Measurements from ENCODE around the gene NELFCD.

The NELFCD gene

GRCh38 chr20:58994390-58995159, 13.5 kb downstream of the NELFCD start:
- DNase-seq (ENCODE audit: low read depth in 2 of 2) = no peak

DNA sequence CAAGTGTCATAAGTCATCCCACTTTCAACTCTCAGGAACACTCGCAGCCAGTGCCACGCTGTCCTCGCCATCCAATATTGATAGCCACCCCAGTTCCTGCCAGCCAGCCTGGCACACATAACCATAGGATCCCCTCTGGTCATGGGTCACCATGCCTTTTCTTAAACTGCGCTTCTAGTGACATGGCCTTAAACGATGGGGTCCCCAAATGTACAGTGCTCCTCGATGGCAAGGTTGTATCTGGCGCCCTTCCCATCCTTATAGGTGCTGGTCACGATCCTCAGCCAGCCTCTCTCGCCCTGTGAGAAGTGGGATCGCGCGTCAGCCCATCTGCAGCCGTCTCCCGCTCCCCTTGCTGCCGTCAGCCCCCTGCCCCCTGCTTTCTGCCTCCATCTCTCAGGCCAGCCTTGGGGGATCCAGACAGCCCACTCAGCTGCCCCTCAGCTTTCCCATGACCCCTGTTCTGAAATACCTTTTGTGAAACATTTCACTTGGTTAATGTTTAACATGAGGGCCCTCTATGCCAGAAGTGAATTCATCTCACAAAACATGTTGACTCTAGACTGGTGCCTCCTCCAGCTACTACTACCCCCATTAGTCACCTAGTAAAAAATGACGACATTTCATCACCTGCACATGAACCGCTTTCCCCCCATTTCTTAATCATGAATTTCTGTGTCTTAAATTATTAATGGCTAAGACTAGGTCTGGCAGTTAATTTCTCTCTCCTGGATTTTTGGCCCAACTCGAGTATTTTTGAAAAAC, 14.6 kb downstream of the NELFCD start:
- no peak for DNase-seq (ENCODE audit: low read depth in 2 of 2)

GRCh38 chr20:58996226-58996611, 15.2 kb downstream of the NELFCD start:
- DNase-seq (ENCODE audit: low read depth in 2 of 2) = no peak

GRCh38 chr20:58997141-58997770, 16.2 kb downstream of the NELFCD start:
- no peak for DNase-seq (ENCODE audit: low read depth in 2 of 2)

DNA sequence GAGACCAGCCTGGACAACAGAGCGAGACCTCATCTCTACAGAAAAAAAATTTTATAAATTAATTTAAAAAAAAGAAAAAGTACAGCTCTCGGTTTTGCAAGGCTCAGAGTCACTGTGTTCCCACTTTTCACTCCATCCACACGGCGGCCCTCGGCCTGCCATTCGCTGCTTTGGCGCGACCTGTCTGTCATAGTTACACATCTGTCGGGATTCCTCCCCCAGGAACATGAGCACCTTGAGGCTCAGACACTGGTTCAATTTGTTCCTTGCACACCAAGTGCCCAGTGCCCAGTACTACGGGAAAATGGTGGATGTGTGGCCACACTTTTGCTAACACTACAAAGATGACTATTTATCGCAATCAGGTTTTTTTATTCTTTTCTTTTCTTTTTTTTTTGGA, 17.6 kb downstream of the NELFCD start:
- no peak for DNase-seq (ENCODE audit: low read depth in 2 of 2)

GRCh38 chr20:59000326-59000725, 19.3 kb downstream of the NELFCD start:
- DNase-seq (ENCODE audit: low read depth in 2 of 2) = no peak

DNA sequence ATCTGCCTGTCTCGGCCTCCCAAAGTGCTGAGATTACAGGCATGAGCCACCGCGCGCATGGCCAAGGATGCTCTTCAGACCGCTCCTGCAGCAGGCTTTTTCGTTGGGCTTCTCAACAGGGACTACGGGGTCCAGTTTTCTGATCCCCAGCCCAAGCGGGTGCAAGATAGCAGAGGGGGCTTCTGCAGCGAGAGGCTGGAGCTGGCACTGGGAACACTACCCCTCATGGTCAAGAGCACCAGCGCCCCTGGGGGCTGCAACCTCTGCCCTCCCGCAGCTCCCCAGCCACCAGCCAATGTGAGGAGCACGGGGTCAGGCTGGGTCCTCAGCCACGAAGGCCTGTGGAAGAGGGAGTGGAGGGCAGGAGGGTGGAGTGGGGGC, 20.0 kb downstream of the NELFCD start:
- DNase-seq (ENCODE audit: low read depth in 2 of 2) = no peak

DNA sequence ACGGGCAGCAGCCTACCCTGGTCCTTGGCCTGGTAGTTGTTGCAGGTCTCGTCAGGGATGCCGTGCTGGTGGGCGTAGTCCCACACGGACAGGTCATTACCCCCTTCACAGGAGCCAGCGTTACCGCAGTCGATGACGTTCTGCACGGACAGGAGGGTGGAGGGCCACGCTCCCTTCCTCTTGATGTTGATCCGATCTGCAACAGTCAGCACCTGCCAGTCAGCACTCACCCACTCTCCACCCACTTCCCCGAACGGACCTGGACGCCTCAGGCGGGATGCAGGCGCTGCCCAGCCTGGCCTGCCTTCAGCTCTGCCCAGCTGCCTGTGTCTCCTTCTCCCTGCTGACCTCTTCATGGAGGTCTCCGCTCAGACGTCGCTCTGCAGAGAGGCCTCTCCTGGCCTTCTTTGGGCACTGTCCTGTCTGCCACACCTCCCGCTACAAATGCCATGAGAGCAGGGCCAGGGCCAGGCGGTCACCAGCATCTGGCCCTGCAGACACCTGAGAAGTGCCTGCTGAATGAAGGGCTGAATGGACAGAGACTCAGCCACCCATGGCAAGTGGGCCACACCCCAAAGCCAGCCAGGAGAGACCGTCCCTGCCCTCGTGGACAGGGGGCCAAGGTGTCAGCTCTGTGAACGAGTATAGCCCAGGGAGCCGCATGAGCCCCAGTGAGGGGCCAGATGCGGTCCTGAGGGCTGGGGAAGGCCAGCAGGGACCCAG, 20.6 kb downstream of the NELFCD start:
- no peak for DNase-seq (ENCODE audit: low read depth in 2 of 2)

DNA sequence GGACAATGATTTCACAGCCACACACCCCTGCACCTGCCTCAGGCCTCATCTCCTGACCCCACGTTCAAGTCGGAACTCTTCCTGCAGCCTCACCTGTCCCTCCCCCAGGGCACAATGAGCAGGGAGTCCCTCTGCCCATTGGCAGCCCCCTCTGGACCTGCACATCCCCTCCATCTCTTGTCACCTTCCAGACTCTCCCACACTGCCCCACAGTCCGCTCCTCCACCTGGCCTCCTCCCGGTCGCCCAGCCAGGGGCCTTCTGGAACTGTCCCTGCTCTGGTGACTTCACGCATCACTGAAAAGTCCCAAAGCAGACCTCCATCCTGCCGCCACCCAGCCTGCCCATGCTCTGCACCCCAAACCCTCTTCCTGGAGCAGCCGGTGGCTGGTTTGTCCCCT, 21.3 kb downstream of the NELFCD start:
- no peak for DNase-seq (ENCODE audit: low read depth in 2 of 2)

GRCh38 chr20:59002874-59003399, 21.9 kb downstream of the NELFCD start:
- no peak for DNase-seq (ENCODE audit: low read depth in 2 of 2)

DNA sequence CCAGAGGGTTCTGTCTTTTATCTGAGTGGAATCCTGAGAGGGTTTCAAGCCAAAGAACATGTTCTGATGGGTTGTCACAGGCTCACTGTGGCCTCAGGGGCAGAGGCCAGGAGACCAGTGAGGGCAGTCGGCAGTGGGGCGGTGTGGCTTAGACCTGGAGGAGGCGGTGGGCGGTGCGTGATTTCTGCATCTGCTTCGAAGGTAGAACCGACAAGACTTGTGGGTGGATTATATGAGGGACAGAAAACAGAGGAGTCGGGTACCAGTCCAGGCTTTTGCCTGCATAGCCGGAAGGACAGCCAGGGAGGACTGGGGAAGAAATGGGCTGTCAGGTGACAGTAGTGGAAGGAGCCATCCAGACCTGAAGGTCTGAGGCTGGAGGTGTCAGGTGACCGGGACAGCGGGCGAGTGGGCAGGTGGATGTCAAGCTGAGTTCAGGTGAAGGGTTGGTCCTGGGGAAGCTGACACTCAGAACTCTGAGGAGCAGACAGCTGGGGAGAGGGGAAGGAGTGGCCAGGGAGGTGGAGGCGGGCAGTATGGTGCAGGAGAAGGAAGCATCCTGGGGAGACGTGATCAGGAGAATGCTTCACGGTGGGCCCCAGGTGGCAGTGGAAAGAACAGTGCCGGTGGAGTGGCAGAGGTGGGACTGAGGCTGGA, 22.9 kb downstream of the NELFCD start:
- DNase-seq (ENCODE audit: low read depth in 2 of 2) = no peak

- no peak for DNase-seq (ENCODE audit: low read depth in 2 of 2)
These were observed 23.4 kb downstream of the NELFCD start for GRCh38 chr20:59004493-59004762.

DNA sequence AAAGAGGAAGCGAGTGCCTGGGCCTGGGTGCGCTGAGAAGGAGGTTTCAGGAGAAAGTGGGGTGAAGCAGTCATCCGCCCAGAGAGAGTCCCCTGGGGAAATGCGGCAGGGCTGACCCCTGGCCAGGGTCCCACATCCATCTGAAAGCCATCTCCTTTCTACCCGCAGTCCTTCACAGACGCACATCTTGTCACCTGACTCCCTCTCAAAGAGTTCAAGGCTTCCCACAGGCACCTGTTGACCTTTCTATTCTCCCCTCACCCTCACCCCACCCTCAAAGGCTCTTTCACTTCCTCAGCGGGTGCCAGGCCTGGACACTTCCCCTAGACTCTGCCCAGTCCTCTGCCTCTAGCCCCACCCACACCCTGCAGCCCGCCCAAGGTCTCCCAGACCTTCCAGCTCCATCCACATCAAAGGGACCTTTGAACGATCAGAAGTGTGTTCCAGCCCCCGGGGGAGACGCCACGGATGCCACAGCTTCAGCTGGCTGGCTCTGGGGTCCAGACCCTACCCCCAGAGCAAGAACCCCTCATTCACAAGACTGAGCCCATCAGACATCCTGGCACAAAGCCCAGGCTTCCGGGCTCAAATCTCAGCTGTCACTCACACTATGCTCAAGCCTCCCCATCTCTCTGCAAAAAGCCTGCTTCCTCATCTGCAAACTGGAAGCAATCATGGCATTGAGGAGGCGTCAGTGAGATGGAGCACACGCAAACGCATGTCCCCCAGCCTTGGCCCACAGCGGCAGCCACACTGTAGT, 23.9 kb downstream of the NELFCD start:
- no peak for DNase-seq (ENCODE audit: low read depth in 2 of 2)

DNA sequence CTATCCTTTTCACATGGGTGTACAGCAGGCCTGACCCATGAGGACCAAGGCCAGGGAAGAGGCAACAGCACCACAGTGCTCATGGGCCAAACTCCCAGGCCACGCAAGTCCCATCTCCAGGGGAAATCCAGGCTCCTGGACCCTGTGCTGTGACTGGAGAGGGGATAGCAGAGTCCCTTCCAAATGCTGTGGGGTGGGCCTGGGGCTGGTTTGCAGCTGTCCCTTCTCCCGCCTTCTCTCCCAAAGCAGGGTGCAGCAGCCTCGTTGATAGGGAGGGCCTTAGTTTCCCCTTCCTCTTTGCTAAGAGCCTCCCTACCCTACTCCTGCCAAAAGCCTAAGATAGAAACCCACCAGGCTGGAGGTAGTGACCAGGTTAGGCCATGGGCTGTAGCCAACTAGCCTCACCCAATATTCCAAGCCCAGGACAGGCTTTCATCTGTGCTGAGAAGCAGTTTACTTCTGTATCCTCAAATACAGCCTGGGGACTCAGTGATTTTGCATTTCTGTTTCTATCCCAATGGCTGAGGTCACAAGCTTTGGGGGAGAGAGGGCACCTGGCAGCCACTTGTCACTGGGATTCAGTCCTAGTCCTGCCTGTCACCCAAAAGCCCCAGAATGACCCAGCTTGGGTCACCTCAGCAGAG, 24.6 kb downstream of the NELFCD start:
- no peak for DNase-seq (ENCODE audit: low read depth in 2 of 2)

DNA sequence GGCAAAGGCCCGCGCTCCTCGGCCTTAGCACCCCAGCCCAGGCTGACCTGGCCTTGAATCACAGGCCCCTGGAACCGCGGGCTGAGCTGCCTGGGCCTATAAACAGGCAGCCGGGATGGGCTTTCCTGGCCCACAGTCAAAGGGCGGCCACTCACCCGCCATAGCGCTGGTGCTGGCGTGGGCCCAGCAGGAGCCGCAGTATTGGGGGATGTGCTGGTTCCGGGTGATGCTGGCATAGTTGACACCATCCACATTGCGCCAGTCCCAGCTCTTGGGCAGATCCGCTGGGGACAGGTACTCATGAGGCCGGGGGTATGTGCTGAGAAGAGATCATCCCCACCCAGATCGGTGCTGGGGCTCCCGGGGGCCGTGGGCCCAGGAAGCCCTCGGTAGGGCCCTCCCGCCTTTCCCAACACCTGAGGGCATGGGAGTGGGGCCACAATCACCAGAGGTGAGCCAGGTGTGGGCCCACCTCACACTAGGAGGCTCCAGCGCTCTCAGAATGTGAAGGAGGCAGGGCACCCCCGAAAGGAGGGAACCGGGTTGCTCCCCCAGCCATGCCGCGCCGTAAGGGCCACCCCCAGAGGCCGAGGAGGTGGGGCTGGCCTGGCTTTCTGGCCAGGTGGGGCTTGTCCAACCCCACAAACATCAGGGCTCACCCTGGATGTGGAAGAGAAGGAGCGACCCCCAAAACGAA, 25.3 kb downstream of the NELFCD start:
- no peak for DNase-seq (ENCODE audit: low read depth in 2 of 2)

- no peak for DNase-seq (ENCODE audit: low read depth in 2 of 2)
These were observed 26.0 kb downstream of the NELFCD start, which contains the start of gene CTSZ for GRCh38 chr20:59006864-59007664. Gene CTSZ (minus strand): TSS chr20:59007254. CDS start chr20:59007128, 126 bp downstream.

- no peak for DNase-seq (ENCODE audit: low read depth in 2 of 2)
These were observed 26.8 kb downstream of the NELFCD start for GRCh38 chr20:59007665-59008511.
